HG02642 (cell line): ENCODE measurements around the gene ABCA4.

ENCODE experiments used
- ATAC-seq: cut with Tn5 transposase; IDR thresholded peaks from one replicate; pipeline ENCODE4 v1.9.1; 2021; ENCODE audit warnings: mild to moderate bottlenecking; ENCODE audit not compliant: unreplicated experiment, poor library complexity

ABCA4 gene

DNA sequence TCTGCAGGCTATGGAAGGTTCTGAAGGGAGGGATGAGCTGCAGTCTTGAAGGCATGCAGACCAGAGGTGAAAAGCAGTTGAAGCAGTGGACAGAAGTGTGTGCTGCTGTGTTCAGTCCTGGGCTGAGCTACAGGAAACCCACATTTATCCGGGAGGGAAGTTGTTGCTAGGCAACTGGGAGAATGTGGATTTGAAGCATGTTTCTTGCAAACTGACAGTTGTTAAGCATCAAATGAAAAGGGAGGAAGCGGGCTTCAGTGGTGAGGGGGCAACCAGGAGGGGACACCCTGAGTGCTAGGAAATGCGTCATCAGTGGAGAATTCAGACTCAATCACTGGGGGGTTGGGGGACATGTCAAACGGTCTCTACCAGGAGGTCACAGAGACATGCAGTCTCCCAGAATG lies 28.7 kb downstream of the ABCA4 start:
- no peak for ATAC-seq

DNA sequence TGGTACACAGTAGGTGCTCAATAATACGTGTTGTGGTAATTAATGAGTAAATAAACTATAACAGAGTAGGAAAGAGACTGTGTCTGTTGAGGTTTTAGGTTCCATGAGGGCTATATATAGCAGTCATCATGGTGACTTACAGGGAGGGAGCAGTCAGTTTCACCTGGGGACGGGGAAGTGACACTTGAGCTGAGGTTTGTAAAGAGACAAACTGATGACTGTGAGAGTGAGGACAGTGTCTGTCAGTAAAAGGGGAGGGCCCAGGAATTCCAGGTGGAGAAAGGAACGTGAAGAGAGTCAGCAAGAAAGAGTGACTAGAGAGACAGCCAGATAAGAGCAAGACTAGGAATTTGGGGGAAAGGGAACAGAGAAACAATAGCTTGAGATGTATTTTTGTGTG lies 30.2 kb downstream of the ABCA4 start:
- ATAC-seq = no peak

DNA sequence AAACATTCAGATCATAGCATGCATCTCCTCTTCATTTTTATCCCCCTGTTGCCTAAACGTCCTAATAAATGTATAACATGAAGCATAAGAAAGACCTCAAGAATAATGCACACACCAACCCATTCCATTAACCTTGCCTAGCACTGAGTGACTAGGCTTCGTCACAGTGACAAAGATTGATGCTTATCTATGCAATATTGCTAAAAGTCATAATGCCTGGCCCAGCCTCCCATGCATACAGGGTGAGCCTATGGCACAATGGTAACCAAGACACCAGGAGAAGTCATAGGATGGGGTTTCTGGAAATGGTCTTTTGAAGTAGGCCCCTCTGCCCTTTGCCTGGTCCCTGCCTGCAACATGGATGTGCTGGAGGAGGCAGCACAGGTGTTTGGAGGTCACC lies 33.8 kb downstream of the ABCA4 start:
- no peak for ATAC-seq

DNA sequence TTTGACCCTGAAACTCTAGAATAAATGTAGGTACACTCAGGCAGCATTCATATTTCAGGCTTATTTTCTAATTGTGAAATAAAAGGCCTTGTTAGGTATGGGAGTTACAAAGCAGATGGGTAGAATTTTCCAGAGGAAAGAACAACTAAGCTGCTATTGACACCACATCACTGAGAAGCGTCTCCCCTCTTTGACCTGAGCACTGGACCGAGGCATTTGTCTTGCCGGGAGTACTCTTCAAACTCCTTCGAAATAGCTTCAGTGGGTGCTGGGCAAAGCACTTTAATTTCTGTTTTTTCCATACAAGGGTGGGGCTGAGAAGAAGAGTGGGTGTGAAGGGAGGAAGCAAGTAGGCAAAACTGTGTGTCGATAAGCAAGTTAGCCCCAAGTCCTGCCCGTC lies 36.4 kb downstream of the ABCA4 start:
- no peak for ATAC-seq

DNA sequence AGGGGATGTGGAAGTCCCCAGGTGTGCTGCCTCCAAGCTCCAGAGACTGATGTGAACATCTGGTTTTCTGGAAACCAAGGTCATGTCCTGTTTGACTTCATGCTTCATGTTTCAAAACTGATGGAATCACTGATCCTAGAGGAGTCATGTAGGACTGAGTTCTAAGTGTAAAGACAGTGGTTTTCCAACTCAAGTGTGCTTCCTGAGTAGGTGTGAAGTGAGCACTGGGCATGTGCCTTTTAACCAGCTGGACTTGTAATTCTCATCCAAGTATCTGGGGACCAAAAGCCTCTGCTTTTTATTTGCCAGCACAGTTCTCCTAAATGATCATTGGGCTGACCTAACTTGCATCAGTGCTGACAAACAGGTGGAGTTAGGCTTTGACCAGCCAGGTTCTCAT lies 36.9 kb downstream of the ABCA4 start:
- ATAC-seq = no peak

DNA sequence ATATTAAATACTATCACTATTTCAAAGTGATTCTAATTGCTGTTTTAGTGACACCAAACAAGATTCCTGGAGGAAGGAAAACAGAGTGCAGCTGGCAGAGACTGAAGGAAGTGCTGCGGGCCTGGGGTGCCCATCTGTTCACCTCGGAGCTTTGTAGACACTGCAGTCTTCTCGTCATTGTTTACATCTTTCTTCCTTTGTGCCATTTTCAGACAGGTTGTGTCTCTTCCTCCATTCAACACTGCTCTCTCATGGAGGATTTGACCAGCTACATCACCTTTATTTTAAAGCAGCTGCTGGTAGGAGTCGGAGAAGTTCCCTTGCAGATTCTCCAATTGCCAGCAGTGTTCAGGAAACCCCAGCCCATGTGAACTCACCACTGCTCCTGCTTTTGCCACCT lies 37.3 kb downstream of the ABCA4 start:
- ATAC-seq = no peak

DNA sequence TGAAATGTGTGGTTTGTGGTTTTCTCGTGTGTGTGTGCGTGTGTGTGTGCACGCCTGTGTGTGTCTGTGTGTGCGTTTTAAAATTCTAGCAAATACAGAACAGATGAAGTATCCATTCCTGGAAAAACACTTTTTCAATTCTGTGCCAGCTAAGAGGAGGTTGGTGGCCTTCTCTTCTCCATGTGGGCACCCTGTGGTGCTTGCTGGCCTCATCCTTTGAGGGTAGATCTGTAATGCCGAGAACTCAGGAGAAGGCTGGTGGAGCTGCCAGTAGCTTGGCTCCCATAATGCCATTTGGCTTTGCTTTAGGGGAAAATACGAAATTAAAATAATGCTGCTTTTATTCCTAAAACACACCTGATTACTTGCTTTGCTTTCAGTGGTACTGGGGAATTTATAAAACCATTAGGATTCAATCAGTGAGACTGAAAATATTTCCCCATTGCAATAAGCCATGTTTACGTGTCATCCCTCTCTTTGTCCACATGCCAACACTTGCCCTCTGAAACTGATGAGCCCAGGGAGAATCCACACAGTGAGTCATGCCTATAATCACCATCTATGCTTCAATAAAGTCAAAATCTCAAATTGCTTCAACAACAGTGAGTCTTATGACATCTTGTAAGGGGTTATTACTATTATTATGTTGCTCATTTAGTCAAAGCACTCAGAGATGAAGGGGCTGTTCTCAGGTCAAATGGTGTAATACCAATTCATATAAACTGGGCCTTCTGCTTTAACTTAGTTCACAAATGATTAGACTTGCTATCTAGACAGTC lies 39.2 kb downstream of the ABCA4 start:
- no peak for ATAC-seq

DNA sequence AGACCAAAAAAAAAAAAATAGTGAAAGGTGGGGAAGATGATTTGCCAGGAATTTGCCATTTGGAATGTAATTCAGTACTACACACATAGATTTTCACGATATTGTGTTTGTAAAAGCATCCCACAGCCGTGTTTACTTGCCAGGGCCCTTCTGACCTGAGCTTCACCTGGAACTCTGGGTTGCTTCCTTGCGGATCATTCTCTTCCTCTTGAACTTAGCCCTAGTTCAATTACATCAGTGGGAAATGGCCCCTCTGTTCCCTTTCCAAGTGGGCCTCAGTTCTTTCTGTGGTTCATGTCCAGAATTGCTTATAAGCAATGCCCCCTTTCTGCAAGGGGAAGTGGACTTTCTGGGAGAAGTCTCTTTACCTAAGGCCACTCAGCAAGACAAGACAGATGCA lies 41.0 kb downstream of the ABCA4 start:
- ATAC-seq = no peak

DNA sequence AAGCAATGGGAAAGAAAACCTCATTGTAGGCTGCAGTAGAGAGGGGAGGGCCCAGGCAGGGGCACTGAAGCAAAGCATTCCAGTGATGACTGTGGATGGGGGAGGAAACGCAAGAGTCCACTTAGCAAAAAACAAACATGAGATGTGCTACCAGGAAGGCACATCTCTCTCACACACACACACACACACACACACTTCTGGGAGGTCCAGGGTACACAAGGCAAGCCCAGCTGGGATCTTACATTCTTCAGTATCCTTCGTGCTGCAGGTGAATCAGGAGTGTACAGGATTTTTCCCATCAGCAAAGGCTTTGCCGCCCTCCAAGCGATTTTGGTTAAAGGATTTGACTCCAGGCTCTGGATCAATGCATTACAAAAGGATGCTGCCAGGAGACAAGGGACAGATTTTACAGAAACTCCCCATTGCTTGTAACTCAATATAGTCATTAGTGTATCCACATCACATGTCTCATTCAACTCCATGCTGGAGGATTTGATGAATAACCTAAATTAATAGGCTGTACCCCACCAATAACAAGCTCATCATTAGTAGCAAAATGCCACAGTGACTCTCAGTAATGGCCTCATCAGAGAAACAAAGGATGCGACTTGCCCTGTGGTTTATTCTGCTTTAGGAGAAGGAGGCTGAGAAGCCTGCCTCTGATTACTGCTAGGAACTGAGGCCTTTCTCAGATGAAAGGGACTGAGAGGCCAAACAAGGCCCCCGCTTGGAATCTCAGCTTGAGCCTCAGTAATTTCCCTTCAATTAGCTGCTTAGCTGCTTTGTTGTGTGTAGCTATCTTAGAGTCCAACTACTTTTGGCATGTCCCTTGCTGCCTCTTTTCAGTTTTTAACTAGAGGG lies 41.6 kb downstream of the ABCA4 start:
- ATAC-seq = no peak

DNA sequence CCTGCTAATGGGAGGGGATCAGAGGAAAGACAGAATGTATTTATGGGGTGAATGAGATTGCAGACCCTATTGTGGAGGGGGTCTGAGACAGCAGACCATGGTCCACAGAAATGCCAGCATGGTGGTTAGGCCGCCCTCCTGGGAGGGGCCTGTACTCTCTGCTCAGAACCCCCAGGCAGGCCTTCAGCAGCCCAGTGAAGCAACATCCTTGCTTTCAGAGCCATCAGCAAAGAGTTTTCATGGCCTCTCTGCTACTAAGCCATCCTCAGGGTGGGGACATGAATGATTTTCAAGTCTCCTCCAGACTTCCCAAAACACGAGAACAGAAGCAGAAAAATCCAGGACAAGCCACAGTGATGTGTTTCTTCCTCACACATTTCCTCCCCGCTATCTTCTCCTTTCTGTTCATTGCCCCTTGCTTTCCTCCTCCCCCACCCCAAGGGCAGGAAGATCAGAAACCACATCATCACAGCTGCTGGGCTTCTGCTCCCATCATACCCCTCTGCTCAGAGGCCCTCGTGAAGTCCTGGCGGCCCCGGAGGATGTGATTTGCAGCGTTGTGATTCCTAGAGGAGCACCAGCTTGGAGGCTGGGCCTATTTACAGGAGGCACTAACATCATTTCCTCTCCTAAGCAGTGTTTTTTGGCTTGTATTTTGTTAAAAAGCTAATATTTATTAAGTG lies 48.0 kb downstream of the ABCA4 start:
- no peak for ATAC-seq

DNA sequence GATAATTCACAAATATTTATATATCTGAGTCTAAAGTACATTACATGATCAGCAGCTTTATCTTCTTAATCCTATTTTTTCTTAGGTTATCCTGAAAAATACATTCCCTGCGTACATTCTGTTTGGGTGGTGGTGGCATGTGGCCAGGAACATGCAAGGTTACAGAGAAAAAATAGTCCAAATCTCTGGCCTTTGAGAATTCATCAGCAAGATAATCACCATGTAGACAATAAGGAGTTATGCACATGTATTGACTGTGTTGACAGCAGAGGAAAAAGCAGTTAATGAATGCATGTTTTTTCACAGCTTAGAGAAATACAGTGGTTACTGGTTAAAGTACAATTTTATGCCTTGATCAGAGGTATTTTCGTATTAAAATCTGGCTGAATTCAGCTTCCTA lies 49.0 kb downstream of the ABCA4 start:
- ATAC-seq = no peak

DNA sequence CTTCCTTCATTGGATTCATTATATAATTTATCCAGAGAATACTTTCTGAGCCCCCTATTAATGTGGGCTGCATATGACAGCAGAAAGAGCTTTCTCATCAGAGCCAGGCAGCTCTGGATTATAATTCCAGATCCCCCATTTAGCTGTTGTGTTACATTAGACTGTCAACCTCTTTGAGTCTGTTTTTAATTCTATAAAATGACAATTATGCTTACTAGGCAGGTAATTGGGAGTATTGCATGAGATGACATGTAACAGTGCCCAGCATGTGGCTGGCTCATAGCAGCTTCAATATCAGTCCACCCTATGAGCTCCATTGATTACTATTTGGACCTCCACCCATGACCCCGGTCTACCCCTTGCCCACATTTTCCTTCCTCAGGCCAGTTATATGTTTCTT lies 49.6 kb downstream of the ABCA4 start:
- ATAC-seq = no peak

DNA sequence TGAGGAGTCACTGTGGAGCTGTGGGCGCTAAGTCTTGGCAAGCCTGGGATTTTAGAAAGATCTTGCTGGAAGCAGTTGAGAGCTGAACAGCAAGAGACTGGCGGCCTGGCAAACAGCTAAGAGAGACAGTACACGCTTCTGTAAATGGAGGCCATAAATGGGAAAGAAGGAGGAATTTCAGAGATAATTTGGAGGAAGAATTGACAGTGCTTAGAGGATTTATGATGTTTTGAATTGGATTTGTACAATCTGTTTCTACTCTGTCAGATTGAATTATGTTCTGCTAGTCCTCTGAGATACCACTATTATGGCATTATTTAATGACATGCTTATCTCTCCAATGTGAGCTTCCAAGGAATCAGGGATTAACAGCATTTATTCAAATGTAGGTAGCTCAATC lies 50.1 kb downstream of the ABCA4 start:
- no peak for ATAC-seq

DNA sequence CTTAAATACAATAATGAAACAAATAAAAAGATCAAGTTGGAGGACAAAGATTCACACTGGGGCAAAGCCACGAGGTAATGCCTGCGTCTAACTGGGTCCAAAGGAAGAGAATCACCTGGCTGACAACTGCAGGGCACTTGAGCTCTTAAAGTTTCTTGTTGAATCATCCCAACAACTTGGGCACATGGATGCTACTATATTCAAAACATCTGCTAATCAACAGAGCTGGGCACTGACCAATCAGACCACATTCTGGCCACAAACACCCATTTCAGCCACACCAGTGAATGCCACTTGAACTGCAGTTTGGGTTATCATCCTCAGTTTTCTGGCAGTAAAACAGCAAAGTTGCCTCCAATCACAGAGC lies 51.0 kb downstream of the ABCA4 start:
- ATAC-seq = no peak

DNA sequence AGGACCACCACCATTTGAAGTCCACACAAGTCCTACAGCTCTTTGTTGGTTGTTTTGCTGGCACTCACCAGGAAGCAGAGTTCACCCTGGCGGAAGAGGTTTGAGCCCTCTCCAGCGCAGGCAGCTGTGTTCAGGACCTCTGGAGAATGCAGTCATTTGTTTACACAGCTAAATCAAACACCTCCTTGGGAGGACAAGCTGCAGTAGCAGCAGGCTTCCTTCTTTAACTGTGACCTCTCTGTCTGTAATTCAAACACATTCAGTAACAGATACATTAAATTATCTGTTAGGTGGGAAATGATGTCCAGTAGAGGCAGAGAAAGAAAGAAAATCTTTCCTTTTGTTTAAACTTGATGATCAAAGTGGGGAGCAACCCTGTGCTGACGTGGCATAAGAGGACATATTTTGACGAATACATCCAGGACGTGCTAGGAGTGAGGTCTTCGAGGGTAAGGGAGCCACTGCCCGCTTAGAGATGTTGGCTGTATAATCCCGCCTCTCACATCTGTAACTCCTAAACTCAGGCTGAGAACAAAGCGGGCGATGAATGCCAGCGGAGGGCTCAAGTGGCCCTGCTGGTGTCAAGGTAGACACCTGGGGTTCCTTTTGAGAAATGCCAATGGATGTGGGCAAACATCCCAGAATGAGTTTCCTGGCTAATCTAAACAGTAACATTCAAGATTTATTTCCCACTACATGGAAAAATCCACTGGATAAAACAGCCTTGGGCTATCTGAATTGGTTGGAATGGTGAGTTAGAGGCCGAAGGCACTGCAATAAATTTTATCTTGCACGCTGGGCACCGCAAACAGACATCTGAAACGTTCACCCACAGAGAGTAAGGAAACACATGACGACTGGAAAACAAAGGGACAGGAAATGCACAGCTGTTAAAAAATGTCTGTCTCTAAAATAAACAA lies 51.7 kb downstream of the ABCA4 start:
- ATAC-seq = no peak

DNA sequence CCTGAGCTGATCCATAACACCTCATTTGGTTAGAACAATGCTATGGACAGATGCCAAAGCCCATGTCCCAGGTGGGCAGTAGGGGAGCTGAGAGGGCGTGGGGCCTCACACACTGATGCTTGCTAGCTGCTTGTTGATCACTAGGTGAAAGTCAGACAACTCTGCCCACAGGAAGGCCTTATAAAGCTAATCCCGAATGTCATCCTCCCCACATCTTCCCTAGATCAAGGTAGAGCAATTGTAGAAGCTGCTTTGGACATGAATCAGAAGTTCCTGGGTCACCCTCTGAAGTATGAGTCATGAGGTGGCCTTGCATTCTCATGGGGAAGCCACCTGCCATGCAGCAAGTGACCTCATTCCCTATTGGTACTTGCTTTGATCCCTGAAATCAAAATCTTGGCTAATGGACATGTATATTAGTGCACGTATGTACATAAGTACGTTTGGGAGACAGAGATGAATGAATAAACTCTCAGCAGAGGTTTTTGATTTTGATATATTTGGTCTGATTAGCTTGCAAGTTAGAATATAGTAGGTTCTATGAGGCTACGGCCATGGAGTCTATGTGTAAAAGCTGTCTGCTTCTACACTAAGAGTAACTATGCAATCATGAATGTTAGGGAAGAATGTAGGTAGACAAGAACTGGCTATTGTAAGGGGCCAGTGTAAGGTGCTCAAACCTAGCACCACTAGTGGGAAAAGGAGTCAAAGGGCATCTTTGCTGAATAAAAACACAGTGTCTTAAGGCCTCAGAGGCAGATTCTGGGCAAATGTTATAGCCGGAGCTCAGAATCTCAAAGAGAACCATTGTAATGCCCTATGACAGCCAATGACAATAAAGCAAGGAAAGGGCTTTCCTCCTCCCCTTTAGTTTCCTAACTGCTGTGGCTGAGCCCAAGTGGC lies 52.6 kb downstream of the ABCA4 start:
- ATAC-seq = no peak

DNA sequence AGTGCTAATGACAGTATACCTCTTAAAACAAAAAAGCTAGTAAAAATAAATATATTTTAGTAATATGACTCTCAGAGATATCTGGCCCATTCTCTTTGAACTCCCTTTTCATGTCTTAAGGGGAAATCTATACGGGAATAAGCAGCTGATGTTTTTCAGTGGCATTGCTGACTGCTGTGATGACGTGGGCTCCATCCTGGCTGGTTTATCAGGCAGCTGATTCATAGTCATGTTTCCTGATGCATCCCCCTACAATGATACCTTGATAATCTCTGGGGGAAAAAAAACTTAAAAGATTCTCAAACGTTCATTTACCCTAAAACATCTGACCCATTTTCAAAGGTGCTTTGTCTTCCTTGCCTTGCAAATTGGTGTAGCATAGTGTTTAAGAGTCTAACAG lies 53.8 kb downstream of the ABCA4 start:
- ATAC-seq = no peak

DNA sequence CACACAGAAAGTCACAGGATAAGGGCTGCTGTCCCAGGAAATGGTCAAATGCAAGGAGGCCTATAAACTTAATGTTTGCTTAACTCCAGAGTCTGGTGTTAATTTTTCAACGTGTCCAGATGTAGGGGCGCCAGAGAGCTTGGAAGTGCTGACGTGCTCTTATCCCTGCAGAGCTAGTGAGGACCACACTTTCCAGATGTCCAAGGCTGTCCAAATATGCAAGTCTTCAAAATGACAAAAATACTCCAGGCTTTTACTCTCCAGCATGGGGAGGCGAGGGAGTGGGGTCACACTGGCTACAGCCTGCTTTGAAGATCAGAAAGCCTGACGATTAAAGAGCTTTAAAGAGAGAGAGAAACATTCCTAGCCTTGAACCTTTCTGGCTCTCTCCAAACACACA lies 57.6 kb downstream of the ABCA4 start:
- no peak for ATAC-seq
